Measurements from ENCODE around the gene PUS10.
"Not testable (repeated sequence)": the region's sequence is repeated elsewhere in the genome, so short reads cannot be mapped to it uniquely, and the experiment has no call there.

PUS10 gene

DNA sequence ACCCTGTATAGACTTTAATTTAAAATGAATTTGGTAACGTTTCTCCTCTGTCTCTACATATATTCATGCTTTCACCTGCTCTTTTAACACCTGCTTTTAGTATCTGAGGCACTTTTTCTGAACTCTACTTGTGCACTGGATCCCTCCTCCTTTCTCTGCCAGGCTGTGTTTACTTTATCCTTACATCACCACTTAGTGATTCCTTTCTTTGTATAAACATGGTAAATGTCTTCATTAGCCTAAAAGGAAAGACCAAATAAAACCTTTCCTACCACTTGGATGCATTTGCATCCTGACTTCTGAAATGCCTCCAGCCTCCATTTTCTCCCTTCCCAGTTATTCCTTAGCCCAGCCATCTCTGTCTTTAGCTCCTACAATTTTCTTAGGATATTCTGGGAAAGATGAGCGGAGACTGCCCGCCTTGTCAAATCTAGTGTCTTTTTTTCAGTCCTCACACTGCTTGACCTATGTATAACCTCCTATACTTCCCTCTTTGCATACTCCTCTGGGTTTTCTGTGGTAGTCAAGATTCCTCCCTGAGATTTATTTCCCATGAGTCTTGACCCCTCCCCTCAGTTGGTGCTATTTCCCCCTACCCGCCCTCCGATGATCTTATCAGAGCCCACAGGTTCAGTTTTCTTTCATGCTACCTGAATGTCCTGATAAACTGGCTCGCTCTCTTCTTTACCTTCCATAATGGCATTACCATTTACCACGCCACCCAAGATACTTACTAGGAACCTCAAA lies 91.9 kb downstream of the PUS10 start:
- no peak for DNase-seq

DNA sequence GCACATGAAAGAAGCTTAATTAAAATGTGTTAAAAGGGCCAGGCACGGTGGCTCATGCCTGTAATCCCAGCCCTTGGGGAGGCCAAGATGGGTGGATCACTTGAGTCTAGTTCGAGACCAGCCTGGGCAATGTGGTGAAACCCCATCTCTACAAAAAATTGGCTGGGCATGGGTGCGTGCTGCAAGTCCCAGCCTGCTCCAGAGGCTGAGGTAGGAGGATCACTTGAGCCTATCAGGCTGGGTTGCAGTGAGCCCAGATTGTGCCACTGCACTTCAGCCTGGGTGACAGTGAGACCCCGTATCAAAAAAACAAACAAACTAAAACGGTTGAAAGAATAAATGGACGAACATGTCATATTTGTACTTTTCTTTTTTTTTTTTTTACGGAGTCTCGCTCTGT lies 110.7 kb downstream of the PUS10 start:
- no peak for DNase-seq

DNA sequence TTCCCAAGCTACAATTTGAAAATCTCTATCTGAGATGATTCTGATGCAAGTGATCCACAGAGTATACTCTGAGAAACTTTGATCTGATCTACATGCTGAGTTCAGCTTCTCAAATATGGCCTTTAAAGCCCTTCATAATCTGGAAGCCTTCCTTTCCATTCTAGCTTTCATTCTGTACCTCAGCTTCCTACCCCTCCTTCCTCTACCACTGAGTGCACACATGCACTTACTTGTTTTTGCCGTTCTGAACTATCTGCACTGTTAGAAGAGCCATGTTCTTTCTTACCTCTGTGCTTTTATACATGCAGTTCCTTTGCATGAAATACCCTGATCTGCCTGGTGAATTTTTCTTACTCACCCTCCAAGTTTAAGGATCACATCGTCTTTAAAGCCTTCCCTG lies 111.7 kb downstream of the PUS10 start:
- no peak for DNase-seq

DNA sequence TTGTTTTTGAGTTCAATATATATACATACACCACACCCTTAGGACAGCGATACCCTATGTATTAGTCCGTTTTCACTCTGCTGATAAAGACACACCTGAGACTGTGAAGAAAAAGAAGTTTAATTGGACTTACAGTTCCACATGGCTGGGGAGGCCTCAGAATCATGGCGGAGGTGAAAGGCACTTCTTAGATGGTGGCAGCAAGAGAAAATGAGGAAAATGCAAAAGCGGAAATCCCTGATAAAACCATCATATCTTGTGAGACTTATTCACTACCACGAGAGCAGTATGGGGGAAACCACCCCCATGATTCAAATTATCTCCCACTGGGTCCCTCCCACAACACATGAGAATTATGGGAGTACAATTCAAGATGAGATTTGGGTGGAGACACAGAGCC lies 112.2 kb downstream of the PUS10 start:
- not testable (repeated sequence) for DNase-seq

DNA sequence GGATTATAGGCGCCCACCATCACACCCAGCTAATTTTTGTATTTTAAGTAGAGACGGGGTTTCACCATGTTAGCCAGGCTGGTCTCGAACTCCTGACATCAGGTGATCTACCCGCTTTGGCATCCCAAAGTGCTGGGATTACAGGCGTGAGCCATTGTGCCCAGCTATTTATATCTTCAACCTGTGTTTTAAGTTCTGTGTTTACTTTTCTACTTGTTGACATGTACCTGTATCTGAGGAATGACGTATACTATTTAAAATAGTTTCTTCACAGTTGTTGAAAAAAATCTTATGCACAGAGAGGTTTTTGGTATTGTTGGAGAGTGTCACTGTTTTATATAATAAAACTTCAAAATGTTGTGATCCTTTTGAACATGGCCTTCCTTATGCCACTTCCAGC lies 116.8 kb downstream of the PUS10 start:
- DNase-seq: not testable (repeated sequence)

DNA sequence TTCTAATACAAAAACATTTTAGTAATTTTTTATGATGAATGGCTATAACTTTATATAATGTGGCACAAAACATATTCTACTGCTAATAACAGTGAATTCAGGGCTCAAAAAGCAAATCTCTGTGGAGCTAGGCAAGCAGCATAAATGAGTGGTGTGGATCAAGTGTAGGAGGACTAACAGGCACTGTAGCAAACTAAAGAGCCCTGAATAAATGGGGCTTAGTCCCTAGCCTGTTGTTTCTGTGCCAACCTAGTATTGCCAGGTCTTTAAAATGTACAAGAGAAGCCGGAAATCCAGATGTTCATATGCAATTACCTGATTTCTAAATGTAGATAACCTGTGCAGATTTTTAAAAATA lies 118.2 kb downstream of the PUS10 start:
- no peak for DNase-seq

DNA sequence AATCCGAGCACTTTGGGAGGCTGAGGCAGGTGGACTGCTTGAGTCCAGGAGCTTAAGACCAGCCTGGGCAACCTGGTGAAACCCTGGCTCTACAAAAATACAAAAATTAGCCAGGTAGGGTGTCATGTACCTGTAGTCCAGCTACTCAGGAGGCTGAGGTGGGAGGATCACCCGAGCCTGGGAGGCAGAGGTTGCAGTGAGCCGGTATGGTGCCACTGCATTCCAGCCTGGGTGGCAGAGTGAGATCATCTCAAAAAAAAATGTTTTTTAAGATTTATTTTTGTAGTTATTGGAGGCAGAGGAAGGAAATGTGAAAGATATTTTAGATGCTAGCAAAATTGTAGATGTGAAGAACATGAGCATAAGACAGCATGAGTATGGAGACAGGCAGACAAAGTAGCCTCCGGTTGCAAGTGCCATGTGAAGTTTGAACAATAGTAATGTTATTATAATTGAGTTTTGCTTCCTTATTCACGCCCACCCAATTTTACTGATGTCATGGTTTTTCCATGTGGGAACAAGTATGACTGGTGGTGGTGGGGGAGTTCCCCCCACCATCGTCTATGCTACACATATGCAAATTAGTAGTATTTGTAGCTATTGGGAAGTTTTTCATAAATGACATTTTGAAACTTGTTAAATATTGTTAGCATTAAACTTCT lies 118.7 kb downstream of the PUS10 start:
- DNase-seq: no peak

DNA sequence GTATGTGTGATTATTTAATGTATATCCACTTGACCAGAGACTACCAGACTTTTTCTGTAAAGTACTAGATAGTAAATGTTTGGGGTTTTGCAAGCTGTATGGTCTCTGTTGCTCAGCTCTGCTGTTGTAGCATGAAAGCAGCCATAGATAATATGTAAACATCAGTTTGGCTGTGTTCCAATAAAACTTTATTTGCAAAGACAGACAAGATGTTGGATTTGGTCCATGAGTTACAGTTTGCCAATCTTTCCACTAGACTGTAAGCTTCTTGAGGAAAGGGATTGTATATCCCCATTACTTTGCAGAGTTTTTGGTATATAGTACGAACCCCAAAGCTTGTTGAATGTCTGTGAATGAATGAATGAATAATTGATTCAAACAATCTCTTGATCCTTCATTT lies 119.5 kb downstream of the PUS10 start:
- DNase-seq: no peak

Measured in NCI-H1092 treated with DMSO at 0.1 percent for 48 hours (cell line).